Measurements from ENCODE around the gene RRBP1.

RRBP1 gene

DNA sequence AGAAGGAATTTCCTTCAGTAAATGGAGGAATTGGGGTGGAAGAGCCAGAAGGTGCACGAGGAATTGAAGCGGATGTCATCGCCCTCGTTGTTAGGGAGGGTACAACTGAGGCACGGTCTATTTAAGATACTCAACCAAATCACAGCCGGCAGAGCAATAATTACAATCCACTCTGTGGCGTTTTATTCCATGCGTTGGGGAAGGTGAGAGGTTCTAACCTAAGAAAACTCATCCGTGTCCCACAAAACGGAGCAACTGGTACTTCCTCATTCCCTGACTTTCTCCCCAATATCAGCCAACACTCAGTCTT lies 802 bp upstream of the RRBP1 start:
- no peak for DNase-seq

DNA sequence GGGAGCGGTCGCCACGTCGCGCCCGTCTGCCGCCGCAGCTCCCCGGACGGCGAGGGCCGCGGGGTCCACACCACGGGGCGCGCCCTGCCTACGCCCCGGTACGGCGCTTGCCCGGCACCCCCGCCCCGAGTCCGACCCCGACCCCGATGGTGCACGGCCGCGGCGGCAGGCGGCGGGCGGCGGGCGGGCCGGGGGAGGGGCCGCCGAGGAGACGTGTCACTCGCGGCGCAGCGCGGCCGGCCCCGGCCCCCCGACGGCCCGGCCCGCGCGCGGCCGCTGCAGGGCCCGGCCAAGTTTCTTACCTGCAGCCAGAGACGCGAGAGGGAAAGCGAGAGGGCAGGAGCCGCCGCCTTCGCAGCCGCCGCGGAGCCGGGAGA lies 328 bp downstream of the RRBP1 start:
- DNase-seq, result no peak

DNA sequence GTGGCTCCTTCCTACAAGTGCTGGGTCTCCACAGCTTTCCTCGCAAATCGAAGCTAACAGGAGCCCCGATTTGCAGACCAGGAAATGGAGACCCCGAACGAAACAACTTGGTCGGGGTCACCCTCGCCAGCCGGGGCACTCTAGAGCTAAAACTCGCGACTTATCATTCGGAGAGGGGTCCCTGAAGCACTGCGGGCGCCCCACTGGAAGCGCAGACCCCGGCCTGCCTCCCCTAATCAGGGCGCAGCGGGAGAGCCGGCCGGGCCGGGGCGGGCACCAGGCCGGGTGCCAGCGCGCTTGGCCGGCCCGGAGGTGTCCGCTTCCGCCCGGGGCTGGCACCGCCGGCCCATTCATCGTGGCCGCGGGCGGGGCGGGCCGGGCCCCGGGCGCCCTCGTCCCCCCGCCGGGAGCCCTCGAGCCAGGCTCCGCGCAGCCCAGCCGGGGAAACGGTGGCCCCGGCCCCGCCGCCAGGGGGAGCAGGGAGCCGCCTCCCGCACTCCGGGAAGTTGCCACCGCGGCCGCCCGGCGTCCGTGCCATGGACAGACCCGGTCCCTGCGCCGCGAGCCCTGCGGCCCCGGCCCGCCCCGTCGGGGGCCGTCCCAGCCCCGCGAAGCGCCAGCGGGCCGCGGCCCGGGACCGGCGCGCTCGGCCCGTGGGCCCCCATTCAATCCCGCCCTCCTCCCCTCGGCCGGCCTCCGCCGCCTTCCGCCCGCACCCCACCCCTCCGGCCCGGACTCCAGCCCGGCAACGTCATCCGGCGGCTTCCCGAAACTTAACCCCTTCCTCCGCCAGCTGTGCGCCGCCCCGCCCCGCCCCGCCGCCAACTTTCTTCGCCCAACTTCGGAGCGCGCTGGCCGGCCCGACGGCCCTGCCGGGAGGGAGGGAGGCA lies 961 bp downstream of the RRBP1 start:
- DNase-seq, result peak; percentile 80

DNA sequence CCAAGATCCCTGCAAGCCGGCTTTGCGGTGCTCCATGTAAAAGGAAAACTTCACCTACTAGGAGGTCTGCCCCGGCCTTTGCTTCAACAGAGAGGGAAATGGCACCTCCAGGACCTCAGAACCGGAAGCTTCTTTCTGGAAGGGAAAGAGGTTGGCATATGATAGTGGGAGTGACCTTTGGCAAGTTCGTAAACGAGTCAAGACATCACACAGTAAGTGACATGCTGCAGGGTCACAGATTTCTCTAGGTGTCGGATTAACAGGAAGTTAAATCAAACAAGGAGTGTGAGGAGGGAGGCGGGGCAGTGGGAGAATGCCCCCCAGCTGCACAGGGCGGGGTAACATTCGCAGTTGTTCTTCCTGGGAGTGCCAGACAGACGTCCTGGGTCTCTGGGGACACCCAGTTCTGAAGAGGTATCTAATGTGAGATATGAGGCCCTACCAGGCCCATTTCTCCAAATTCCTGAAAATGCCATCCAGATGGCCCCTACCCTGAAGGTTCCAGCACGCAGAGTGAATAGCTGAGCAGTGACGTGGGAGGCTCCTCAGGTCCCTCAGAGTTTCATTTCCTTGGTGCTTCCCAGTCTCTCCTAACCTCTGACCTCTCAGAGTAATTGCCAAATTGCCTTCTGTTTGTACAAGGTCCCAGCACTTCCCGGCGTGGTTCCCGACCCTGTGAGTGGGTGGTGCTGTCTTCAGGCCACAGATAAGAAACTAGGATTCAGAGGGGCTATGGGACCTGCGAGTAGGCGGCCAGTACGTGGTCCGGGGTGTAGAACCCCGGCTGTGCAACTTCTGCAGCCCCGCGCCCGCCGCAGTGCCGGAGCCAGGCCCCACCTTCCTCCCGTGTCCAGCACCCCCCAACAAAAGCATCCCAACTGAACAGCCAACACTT lies 1.9 kb downstream of the RRBP1 start:
- DNase-seq, result peak; percentile 20

DNA sequence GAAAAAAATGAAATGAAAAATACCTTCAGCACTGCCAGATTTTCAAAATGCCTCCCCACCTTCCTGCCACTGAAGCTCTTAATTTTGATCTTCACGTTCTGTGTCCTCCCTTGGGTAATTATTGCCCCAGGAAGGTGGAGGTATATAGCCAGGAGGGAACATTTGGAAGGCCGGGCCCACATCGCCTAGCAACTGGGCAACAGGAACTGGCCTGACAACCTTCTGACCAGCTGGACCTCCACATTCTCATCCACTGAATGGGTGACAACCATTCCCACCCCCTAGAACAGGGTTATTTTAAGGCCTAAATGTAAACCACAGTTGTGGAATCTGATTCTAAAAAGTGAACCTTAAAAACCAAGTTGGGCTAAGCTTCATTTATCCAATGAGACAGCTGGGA lies 3.2 kb downstream of the RRBP1 start:
- DNase-seq, result no peak

DNA sequence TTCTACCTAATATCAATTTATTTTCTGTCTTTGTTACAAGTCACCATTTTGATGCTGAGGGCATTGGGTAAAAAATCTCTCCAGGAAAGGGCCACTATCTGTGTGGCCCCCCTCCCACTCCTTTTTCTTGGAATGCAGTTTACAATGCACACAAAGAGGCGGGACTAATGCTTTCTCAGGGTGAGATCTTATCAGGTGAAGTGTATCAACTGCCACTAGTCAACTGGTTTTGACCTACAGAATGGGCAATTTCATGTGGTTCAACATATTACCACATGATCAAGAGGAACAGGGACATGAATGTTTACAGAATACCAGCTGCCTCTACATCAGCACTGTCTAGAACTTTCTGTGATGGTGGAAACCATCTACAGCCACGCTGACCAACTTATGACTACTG lies 3.7 kb downstream of the RRBP1 start:
- no peak for DNase-seq

DNA sequence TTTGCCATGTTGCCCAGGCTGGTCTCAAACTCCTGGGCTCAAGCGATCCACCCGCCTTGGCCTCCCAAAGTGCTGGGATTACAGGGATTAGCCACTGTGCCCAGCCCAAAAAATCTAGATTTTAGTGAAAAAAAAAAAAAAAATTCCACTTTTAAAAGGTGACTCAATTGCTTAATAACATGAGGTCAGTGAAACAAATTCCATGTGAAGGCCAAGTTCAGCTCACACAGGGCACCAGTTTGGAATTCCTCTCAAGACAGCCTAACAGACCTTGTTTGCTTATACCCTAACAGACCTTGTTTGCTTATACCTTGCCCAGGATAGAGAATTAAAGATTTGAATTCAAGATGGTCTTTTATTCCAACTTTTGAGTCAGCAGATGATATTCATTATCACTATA lies 5.1 kb downstream of the RRBP1 start:
- no peak for DNase-seq

DNA sequence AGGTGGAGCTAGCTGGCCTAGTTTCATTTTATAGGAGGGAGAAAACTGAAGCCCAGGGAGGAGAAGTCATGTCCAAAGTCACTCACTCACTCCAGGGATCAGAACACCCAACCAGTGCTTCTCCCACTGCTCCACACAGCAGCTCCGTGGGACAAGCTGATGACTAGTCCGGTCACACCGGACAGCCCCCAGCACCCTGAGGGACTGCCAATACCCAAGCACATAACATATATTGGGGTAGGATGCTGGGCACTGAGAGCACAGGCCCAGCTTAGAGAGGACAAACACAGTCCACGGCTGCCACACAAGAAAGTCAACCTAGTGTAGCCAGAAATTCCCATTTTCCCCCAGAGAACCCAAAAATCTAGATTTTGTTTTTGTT lies 5.7 kb downstream of the RRBP1 start:
- no peak for DNase-seq

DNA sequence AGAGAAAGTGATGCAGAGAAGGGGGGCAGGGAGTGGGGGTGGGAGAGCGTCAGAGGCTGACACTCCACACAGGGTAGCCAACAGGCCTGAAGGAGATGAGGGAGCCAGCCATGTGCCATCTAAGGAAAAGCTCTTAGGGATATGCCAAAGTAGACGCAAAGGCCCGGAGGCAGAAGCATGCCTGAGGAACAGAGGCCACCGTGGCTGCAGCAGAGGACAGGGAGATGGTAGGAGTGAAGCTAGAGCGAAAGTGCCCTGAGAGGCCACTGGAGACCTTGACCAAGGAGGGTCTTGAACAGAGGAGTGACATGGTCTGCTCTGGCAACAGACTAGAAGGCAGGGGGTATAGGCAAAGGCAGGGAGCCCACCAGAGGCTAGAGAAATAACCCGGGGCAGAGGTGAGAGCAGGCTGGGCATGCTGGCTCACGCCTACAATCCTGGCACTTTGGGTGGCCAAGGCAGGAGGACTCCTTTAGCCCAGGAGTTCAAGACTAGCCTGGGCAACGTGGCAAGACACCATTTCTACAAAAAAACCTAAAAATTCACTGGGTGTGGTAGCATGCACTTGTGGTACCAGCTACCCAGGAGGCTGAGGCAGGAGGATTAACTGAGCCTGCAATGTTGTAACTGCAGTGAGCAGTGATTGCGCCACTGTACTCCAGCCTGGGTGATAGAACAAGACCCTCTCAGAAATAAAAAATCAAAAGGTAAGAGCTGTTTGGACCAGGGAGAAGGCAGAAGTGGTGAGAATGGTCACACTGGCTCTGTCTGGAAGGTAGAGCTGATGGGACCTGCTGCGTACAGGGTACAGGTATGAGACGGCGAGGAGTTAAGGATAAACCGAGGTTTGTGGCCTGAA lies 6.3 kb downstream of the RRBP1 start:
- no peak for DNase-seq

DNA sequence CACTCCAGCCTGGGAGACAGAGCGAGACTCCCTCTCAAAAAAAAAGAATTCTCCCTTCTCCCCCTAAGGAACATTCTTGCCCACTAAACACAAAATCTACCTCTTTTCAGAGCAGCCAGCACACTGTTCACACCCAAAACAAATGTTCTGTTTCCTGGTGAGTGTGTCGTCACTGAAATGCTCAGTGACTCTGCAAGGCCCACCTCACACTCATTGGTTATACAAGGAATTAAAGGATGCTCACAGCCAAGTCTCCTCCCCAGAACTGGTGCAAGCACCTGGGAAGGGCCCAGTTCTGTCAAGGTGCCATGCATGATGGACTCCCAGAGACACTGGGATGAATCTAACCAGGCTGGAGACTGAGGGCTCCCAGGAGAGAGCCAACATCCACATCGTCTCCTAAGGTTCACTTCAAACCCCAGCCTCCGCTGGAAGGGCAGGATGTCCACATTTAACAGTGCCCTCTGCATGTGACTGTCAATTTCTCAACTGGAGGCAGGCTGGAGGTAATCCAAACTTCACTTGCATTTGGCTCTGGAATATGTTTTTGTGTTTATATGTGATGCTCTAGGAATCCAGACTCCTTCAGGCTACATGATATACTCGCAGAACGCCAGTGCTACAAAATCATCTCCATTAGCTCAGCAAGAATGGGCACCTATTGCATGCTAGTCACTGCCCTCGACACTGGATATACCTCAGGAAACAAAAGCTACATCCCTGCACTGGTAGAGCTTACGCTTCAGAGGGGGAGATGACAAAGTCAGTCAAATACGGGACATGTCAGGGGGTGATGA lies 7.1 kb downstream of the RRBP1 start:
- DNase-seq, result no peak

DNA sequence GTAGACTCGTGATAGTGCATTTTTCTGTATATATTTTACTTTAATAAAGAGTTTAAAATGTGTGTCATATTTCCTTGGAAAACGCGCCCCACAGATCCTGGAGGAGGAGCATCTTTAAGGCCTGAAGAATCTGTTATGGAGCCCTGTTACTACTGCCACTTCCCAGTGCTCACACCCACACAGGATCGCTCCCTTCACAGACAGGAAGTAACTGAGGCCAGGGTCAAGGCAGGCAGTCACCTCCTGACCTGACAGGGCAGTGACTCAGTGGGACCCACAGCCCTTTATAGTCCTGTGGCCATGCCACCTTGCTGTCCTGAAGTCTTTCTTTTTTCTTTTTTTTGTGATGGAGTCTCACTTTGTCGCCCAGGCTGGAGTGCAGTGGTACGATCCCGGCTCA lies 9.0 kb downstream of the RRBP1 start:
- no peak for DNase-seq

DNA sequence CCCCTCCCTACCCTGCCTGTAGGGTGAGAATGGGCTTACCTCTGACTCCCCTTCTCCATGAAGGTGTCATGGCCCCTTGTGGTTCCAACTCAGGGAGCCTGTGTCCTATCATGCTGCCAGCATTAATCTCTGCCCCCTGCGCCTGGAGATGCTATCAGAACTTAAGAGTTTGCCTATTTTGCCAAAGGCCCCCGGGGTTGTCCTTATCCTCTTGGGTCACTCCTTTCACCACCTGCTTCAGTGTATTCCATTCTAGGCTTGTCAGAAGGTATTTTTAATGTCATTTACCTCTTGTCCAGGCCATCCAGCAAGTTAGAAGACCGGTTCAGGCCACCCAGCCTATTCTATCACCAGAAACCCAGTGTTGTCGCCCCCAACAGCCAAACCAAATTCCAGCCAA lies 10.5 kb downstream of the RRBP1 start:
- DNase-seq, result no peak

DNA sequence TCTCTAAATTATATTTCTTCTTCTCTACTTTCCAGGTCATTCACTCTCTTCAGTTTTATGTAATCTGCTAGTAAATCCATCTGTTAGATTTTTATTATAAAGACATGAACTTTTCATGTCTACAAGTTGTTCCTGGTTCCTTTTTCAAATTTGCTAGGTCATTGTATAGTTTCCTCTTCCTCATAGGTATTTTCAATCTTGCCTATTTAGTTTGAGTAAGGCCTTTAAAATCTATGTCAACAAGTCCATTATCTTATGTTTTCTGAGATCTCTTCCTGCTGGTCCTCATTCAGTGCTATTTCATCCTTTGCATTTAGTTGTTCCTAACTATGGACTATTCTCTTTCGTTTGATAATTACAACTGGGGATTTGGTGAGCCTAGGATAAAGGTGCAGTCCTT lies 11.0 kb downstream of the RRBP1 start:
- DNase-seq, result no peak

DNA sequence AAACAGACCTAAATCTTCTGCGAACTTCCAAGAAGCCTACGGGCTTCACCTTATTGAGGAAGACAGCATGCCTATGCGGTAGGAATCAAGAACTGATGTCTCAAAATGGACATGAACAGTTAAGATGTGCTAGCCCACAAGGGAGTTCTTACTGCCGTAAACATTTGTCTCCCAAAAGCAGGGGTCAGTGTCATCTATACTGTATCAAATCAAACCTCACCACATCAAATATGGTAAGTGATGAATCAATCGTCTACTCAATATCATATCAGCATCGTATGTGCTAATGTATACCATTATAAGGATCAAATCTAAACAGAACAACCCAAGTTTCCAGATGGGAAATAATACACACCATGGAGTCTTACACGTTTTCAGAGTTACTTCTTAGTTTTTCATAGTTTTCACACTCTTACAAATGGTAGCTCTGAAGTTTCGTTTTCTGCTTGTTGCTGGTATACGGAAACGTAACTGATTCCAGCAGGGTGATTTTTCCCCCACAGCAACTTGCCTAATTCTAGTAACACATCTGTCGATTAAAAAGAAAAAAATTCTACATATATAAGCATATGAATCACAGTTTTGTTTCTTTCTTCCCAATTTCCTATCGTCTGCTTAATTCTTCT lies 12.6 kb downstream of the RRBP1 start:
- DNase-seq, result no peak

DNA sequence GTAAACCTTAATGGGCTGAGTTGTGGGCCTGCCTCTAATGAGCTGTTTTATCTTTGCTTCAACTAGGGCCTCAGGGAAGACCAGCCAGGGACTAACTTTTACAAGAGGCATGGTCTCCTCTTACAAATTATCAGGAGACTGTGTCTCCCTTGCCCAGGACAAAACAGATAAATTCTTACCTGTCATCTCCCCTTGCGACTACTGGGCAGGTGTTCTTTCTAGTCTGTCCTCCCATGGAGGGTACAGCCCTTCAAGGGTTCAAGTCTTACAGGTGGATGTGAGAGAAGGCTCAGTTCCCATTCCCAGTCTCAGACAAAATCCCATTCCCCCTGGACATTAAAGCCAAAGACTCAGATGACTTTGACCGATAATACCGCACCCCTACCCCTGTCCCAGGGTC lies 13.6 kb downstream of the RRBP1 start:
- no peak for DNase-seq

DNA sequence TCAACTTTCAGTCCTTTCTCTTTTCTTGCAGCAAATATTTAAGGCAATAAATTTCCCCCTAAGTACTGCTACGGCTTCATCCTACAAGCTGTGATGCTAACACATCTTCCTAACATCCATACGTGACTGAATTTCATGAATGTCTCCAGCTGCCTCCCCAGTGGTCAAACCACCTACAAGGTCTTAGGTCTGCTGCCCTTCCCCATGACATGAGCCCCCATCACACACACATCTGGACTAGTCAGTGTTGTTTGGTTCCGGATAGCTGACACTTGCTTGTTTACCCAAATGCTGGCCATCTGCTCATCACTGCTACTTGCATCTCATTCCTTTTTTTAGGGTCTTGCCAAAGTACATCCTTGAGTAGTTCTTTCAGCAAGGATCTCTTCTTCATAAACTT lies 14.6 kb downstream of the RRBP1 start:
- DNase-seq, result no peak

DNA sequence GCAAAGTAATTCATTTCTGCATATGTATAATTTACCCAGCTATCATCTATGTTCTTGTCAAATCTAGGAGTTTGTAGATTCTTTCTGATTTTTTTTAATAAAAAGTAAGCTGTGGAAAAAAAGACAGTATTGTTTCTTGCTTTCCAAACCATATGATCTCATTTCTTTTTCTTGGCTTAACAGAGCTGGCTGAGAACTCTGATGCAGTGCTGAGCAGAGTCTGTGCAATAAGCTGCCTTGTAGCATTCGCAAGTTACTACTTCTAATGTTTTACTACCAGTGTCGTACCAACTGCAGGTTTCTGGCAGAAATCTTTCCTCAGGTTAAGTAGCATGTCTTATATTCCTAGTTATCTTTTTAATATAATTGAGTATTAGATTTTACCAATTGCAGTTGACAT lies 15.6 kb downstream of the RRBP1 start:
- no peak for DNase-seq

DNA sequence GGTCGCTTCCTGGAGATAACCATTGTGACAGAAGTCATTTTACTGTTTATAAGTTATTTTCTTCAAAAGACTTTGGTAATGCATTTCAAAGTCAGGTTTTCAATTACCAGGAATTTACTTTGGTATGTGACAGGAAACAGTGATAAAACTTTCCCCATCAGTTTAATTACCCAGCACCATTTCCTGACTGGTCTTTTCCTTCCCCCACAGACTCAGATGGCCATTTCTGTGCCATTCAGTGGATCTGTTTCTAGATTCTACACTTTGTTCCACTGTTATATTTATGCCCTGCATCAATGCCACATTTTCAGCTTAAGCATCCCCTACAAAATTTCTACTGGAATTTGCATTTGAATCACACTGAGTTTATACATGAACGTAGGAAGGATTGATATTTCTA lies 16.3 kb downstream of the RRBP1 start:
- DNase-seq, result no peak

DNA sequence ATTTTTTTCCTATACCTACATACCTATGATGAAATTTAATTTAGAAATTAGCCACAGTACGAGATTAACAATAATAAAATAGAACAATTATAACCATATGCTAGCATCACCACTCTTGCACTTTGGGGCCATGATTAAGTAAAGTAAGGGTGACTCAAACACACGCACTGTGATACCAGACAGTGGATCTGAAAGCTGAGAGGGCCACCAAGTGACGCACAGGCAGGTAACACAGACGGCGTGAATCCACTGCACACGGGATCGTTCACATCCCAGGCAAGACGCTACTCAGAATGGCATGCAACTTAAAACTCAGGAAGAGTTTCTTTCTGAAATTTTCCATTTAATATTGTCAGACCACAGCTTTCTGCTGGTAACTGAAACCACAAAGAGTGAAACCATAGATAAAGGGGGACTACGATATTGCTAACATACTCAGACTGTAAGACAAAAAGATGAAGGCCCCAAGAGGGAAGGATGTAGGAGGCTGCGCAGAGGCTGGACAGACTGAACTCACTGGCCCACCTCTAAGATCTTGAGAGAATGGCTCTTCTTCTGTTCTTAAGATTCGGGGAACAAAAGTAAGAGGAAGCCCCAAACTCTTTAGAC lies 17.9 kb downstream of the RRBP1 start:
- DNase-seq, result no peak

DNA sequence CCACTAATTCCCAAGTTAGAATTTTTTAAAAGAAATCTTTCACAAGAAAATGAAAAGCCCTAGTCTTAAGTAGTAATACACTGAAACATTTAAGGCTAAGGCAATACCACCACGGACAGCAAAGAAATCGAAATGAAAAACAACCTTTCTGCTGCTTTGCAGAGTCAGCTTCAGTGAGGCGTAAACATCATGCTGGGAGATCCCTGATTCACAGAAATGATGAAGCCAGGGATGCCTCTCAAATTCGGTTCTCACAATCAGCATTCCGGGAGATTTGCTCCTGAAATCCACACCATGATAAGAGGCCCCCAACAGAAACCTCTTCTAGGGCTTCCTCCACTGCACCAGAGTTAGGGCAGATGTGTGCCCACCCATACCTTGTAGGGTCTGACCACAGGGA lies 18.6 kb downstream of the RRBP1 start:
- DNase-seq, result no peak

DNA sequence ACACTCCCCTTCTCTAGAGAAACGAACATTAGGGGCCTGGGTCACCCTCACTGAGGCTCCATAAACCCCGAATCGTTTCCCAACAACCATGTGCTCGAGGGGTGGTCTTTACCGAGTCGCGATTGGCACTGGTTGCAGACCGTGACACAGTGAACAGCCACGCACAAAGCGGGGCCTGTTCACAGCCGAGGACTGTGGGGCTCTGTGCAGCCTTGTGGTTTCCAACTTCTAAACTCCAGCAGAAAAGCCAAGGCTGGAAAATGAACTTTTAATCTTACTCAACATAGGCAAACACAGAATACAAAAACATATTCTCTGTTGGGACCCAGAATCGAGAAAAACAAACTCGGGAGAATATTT lies 19.0 kb downstream of the RRBP1 start:
- no peak for DNase-seq

Data from CD4-positive, alpha-beta T cell treated with Interleukin-12 subunit alpha and Interleukin-12 subunit beta, for 1 hour (primary cell).